ENCODE data around the gene TRIM36.
A peak's percentile ranks its signal among the peaks of the same experiment; 100 is the strongest.

TRIM36 gene

GRCh38 chr5:115166744-115167393, 2.8 kb downstream of the TRIM36 start:
- no peak for FAIRE-seq

DNA sequence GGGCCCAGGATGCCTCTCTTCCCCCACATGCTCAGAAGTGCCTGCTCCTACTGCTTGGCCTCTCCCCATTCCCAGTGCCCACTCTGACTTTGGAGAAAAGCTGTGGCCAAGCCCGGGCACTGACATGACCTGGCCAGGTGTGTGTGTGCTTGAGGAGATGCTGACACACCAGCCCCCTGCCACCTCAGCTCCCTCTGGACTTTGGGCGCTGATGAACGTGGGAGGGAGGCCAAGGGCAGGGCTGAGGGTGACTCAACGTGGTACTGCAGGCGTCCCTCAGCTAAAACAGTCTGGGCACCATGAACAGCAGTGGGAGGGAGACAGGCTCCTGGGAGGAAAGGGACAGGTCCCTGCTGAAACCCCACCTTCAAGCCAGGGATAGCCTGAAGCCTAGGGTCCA, 3.9 kb downstream of the TRIM36 start:
- FAIRE-seq: no peak

GRCh38 chr5:115160975-115161475, 8.7 kb downstream of the TRIM36 start:
- FAIRE-seq: no peak

- no peak for FAIRE-seq
These were observed 18.4 kb downstream of the TRIM36 start for GRCh38 chr5:115151208-115151805.

DNA sequence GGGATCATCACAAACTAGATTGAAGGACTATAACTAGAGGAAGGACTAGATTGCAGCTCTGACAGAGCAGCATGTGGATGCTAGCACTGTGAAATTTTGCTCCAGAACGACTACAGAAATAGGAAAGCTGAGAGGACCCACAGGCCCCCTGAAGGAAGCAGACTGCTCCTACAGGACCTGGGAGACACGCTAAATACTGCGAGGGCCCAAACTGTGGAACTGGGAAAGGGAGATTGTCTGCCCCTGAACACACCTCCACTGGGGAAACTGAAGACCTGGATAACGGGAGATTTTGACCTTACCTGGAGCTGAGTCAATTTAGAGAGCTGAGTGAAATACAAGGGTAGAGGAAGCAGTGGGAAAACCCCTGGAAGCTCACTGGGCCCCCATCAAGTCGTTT, 19.2 kb downstream of the TRIM36 start:
- FAIRE-seq: no peak

GRCh38 chr5:115147052-115147451, 22.7 kb downstream of the TRIM36 start:
- no peak for FAIRE-seq

- FAIRE-seq: no peak
These were observed 33.4 kb downstream of the TRIM36 start for GRCh38 chr5:115136294-115136693.

- FAIRE-seq: no peak
These were observed 37.2 kb downstream of the TRIM36 start for GRCh38 chr5:115132465-115132864.

- FAIRE-seq: no peak
These were observed 43.4 kb downstream of the TRIM36 start for GRCh38 chr5:115126303-115126702.

DNA sequence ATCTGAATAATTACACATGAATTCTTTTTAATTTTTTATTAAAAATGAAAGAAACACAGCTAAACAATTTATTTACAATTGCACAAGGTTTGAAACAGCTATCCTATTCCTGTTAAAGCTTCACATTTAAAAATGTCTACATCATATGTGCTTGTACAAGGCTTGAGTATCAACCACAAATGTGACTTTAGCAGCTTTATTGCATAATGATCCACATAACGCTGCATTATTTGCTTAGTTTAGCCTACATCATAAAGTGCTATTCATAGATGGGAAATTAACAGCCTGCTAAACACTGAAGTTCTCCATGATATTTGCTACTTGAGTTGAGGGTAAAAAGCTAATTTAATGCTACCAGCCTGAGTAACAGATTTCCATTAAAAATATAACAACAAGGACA, 45.0 kb downstream of the TRIM36 start:
- no peak for FAIRE-seq

GRCh38 chr5:115116001-115116400, 53.7 kb downstream of the TRIM36 start:
- FAIRE-seq: no peak

- no peak for FAIRE-seq
These were observed 59.9 kb downstream of the TRIM36 start for GRCh38 chr5:115109840-115110239.

GRCh38 chr5:115109356-115109755, 60.4 kb downstream of the TRIM36 start:
- no peak for FAIRE-seq

GRCh38 chr5:115100319-115100955, 69.3 kb downstream of the TRIM36 start:
- FAIRE-seq: no peak

GRCh38 chr5:115098041-115098702, 71.5 kb downstream of the TRIM36 start:
- peak; percentile 35 for FAIRE-seq

- no peak for FAIRE-seq
These were observed 72.5 kb downstream of the TRIM36 start for GRCh38 chr5:115097236-115097635.

DNA sequence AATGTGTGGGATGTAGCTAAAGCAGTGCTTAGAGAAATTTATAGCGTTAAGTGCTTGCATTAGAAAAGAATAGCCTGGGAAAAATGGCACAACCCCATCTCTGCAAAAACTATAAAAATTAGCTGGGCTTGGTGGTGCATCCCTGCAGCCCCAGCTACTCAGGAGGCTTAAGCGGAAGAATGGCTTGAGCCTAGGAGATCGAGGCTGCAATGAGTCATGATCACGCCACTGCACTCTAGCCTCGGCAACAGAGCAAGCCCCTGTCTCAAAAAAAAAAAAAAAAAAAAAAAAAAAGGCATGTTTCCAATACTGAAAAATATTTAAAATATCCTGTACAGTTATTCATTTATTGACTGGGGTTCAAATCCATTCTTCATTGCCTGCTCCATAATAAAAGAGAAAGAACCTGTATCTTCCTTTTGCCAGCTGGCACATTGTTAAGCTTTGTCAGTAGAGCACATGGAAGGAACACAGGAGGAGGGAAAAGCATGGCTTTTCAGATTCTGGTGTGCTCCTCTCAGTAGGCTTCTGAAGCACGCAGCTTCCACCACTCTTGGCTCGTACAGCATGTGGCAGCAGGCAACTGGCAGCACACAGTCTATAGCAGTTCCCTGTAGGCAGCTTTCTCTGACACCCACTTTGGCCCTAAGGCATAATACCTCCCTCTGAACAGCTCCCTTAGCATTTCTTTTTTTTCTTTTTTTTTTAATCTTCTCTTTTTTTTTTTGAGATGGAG, 73.5 kb downstream of the TRIM36 start:
- no peak for FAIRE-seq

DNA sequence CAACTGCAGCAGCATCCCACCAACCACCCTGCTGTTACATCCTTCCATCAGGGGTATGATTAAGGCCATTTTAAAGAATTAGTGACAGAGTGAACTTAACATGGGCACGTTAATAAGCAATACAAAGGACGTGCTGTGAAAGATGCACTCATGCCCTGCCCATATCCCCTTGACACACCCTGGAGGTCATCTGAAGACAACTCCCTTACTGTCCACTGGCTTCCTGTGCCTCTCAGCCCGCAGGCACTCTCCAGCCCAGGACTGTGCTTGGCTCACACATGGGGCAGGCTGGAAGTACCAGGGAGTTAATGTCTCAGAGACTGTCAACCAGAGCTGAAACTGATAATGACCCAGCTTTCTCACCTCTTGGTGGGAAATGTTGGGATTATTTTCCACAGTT, 81.8 kb downstream of the TRIM36 start:
- FAIRE-seq: no peak

DNA sequence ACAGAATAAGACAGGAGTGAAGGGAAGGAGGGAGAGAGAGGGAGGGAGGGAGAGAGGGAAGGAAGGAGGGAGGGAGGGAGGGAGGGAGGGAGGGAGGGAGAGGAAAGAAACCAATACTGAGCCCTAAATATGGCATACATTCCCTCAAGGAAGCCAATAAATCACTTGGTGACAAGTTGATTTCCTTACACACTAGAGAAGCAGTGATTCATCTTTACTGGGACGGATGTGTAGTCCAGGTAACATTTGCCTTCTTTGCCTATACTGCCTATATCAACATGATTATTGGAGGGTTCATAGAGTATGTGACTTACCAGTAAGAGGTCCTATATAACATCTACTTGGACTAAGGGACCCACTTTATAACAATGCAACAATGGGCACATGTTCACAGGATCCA, 83.2 kb downstream of the TRIM36 start:
- FAIRE-seq: no peak

- no peak for FAIRE-seq
These were observed 85.4 kb downstream of the TRIM36 start for GRCh38 chr5:115084246-115084793.

- no peak for FAIRE-seq
These were observed 89.6 kb downstream of the TRIM36 start for GRCh38 chr5:115079924-115080623.

All from endometrium (tissue), 2 donors.